CD4-positive, alpha-beta T cell treated with Interleukin-1 beta for 1 hour (primary cell): Measurements from ENCODE around the gene KCNIP3.

Experiments used
- DNase-seq, 2 donors: peaks; one replicate each; pipeline ENCODE4 v3.0.0-alpha.2; 2020 to 2022

The KCNIP3 gene

DNA sequence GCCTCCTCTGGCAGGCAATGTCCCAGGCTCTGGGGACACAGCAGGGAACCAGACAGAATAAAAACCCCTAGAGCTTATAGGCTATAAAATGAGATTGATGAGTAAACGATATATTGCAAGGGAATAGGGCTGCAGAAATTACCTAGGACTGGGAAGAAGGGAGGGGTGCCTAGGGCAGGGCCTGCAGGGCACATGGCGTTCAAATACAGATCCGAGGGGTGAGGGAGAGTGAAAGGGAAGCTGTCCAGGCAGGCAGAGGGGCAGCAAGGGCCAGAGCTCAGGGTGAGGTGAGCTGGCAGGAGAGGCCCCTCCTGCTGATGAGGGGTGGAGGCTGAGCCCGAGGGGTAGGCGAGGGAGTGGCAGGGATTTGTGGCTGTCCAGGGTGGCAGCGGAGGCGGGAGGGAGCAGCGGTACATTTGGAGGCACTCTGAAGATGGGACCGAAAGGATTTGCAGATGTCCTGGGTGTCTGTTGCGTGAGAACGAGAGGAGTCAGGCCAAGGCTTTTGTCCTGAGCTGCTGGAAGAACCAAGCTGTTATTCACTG is 33.7 kb downstream of the KCNIP3 start:
- no peak for DNase-seq

DNA sequence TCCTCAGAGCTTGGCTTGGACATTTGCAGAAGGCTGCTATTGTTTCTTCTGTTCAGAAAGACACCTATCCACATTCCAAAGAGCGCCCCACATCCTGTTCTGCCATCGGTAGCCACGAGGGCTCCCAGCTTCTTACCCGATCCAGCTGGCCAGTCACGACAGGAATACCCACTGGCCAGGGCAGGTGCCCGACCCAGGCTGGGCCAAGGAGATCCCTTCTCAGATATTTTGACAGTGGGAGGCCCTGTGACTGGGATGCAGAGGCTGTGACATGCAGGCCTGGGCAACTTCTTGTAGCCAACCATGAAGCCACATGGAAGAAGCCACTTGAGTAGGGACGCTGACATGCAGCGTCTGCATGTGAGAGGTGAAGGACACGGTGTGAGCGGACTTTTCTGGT is 34.5 kb downstream of the KCNIP3 start:
- no peak for DNase-seq

DNA sequence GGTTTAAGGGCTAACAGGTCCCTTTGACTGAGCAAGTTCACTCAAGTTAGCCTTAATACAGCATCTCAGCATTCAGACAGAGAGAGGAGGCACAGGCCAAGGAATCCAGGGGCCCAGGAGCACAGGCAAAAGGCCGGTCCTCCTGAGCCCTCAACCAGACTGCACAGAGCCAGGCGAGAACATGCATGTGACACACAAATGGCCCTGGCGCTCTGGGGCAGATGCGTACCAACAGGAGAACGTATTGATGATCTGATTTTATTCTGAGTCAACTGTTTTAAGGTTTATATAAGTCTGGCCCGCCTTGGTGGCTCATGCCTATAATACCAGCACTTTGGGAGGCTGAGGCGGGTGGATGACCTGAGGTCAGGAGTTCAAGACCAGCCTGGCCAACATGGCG is 34.9 kb downstream of the KCNIP3 start:
- no peak for DNase-seq

DNA sequence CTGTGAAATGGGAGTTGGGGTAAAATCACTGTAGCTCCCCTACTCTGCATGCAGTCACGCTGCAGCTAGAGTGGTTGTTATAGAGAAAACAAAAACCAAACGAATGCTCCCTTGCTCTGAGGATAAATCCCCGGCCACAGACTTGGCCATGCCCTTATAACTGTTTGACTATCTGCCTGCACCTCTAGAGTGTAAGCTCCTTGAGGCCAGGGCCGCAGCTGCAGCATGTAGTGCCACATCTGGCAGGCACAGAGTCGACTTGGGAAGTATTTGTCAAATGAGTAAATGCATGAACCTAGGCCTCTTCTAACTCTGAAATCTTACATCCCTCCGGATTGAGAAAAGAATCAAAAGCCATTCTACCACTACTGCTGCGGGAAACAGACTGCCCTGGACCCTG is 35.9 kb downstream of the KCNIP3 start:
- no peak for DNase-seq

DNA sequence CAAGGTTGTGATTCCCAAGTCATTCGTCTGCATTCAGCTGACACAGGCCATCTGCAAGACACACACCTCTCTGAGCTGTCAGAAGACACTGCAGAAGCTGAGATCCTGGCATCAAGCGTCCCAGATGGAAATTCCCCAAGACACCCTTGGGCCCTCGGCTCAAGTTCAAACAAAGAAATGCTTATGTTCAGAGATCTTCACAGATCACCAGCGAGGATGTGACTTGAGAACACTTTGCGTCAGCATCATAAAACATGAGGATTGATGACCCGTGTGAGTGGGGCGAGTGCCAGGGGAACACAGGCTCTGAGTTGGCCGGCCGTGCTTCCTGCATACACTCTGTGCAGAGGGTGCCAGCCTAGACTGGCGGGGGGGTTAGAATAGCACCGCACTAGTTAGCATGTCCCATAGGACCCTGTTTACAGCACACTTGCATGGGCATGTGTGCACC is 36.8 kb downstream of the KCNIP3 start:
- no peak for DNase-seq

DNA sequence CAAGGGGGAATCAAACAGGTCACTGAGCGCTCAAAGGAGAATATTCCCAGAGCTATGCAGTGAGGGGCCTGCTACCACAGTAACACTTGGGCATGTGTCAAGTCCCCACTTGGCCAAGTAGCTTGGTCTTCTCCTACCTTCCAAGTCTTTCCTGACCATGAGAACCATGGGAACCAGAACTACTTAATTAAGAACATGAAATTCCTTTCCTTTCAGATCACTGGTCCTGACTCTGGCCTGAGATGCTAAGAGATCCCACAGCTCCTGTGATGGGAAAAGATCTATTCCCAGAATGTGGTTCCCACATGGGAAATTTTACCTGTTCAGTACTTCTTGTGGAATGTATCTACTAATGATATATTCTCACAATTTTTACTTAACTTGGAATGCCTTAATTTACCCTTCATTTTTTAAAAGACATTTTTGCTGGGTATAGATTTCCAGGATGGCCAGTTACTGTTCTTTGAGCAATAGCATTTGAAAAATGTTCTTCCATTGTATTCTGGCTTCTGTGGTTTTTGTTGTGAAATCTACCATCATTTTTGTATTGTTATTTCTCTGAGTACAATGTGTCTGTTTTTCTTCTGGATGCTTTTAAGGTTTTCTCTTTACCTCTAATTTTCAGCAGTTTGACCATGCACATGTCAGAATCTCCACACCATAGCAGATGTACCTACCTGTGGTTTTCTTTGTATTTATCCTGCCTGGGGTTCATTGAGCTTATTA is 37.9 kb downstream of the KCNIP3 start:
- DNase-seq, result no peak

DNA sequence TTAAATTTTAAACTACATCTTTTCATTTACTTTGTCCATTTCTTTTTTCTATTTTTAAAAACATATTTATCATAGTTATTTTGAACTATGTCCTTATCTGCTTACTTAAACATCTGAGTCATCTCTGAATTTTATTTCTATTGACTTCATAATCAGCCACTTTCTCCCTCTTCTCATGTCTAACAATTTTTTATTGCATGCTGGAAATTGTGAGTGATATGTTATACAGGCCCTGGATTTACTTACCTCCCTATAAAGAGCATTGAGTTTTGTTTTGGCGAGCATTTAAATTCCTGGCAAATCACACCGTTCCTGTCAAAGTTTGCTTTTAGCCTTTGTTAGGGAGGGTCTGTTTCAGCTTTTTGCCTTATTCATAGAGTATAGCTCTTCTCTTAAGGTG is 39.3 kb downstream of the KCNIP3 start:
- no peak for DNase-seq

DNA sequence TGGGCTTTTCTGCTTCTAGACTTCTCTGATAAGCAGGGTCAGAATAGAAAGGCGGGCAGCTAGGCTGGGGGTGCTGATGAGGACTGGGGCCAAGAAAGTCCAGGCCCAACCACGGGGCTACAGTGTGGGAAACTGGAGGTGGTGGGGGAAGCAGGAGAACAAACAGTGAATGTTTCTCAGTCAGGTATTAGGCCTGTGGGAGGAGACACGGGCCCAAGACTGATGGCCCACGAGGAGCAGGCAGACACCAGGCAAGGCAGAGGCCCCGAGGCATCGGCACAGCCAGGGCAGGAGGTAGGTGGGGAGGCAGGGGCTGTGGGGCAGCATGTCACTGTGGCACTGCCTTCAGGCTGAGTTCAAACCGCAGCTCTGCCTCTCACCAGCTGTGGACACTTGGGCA is 40.7 kb downstream of the KCNIP3 start:
- DNase-seq, result no peak

DNA sequence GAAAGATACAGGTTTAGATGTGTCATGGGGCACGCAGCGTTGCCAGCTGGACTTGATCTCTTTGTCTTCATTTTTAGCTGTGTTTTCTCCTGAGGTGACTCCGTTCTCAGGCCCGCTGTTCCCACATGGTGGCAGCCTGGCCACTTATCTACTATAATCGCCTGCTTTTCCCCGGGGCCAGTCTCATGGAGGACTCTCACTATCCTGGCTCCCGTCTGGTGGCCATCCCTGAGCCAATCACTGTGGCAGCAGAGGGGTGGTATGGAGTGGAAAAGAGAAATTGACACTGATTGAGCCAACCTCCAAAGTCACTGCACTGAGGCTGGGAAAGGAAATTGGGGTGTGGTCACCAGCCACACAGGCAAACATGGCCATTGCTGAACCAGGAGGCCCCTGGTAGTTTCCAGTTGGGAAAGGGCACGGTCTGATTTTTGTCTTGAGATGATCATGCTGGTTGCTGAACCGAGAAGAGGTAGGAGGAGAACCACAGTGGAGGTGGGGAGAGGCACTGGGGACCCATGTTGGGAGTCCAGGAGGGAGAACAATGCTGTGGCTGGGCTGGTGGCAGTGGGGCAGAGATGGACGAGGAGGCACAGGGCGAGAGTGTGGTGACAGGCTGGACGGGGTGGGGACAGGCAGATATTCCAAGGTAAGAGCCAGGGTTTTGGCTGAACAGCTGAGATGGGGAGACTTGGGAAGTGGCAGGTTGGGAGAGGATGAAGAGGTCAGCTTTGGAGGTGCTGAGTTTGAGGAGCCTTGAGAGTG is 45.6 kb downstream of the KCNIP3 start:
- DNase-seq, result no peak

DNA sequence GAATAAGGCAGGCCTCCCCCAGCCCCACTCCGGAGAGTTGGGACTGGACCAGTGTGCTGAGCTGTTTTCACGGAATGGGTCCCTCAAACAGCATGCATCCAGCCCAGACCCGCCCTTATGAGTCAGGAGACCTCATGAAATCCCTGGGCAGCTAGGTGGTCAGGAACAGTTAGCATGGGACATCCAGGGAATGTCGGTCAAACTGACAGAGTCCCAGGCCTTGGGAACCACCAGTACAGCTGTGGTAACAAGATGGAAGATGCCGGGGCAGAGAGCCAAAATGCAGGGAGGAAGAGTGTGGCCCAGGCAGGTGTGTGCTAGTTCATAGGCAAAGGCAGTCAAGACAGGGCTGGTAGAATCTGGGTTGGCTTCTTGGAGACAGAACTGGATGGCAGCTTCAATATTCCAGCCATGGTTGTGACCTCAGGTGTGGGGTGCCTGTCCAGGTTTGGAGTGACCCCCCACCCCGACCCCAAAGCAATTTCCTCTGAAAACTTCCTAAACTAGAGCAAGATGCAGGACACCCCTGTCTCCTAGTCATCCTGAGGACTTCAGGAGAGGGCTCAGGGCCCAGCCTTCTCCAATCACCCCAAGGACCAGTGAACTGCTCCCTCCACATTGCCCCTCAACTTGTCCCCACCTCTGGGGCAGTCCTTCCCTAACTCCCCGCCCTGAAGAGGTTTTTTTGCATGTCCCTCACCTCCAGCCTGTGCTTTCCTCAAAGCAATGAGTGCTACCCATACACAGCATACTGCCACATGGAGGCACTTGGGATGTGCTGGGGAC is 46.5 kb downstream of the KCNIP3 start:
- DNase-seq, result no peak

DNA sequence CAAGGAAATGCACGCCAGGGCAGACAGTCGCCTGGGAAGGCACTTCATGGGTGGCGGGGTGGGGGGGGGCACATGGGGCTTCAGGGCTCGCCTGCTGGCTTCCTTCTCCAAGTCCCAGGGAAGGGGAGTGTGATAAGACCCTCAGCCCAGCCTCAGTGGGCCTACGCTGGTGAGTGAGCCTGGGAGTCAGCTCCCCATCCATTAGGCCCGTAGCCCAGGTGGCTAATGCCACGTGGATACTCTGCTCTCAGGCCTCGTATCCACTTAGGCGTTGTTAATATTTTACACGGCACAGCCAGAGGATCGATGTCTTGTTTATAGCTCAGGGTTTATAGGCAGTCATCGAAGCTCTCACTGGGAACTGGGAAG is 47.1 kb downstream of the KCNIP3 start:
- DNase-seq, result no peak

DNA sequence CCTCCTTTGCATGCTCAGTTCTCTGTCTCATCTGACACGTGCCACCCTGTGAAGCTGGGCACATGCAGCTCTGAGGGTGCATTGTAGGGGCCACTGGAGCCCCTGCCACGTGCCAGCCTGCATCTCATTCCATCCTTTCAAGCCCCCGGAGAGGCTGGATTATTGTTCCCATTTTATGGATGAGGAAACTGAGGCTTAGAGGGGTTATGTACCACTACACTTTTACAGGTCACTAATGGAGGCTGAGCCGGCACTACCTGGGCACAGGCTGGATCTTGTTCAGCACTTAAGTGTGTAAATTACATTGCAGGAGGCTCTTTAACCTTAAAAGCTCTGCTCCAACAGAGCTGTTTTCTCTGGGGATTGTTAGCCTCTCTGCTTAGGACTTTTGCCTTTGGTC is 47.5 kb downstream of the KCNIP3 start:
- no peak for DNase-seq

DNA sequence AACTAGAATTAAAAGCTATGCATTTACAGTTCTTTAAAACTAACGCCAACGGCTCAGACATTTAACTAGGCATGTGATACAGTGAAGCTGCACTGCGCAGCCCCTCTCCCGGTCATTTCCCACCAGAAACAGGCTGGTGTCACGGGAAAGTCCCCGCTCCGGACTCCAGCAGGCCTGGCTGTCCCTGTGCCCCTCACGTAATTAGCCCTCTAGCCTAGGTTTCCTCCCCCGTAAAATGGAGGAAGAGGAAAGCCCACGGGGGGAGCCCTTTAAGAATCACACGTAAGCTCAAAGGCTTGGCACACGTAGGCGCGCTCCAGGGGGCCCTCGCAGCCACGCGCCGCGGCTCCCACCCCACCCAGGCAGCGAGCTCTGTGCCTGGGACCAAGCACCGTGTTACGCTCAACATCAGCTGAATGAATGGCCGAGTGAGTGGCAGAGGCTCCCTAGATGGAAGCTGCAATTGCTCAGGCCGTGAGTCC is 48.0 kb downstream of the KCNIP3 start:
- no peak for DNase-seq

DNA sequence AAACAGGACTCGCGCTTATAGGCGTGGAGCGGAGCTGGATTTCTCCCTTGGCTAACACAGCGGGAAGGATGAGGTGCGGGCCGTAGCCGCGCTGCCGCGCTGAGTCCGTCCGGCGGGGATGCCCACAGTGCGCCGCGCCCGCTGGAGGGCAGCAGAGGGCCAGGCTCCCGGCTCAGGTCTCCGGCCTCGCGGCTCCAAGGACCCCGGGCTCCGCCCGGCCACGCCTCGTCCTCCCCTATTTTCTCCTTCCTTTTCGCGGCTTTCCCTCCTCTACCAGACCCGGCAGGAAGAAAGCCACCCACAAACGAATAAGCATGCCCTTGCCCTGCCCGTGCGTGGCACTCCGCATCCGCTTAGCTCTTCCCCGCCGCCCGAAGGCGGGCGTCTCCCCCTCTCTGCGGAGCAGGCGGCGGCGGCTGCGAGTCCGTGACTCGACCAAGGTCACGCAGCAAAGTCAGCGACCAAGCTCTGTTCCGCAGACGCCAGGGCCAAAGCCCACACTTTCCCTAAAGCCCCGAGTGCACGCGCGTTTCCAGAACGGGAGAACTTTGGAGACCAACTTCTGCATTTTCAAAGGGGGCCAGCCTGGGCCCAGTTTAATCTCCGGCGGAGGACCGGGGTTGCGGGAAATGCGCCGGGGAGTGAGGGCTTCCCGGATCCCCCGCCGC is 48.5 kb downstream of the KCNIP3 start:
- peak; percentile 36 to 39 for DNase-seq

DNA sequence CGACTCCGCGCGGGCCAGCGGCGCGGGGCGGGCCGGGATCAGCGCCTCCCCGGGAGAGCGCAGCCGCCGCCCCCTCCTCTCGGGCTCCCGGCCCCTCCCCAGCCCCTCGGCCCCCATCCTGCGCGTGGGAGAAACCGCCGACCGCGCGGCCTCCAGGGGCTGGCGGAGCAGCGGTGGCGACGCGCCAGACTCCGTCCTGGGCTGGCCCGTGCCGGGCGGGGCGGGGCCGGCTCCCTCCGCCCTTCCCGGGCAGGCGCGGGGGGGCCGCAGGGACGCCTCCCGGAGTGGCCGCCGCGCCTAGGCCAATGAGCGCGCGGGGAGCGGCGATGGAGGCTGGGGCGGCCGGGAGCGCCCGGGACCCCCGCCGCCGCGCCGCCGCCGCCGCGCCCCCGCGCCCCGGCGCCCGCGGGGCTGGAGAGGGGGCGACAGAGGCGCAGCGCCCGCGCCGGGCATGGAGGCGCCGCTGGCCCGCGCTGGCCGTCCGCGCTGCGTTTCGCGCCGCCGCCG is 49.1 kb downstream of the KCNIP3 start:
- no peak for DNase-seq

DNA sequence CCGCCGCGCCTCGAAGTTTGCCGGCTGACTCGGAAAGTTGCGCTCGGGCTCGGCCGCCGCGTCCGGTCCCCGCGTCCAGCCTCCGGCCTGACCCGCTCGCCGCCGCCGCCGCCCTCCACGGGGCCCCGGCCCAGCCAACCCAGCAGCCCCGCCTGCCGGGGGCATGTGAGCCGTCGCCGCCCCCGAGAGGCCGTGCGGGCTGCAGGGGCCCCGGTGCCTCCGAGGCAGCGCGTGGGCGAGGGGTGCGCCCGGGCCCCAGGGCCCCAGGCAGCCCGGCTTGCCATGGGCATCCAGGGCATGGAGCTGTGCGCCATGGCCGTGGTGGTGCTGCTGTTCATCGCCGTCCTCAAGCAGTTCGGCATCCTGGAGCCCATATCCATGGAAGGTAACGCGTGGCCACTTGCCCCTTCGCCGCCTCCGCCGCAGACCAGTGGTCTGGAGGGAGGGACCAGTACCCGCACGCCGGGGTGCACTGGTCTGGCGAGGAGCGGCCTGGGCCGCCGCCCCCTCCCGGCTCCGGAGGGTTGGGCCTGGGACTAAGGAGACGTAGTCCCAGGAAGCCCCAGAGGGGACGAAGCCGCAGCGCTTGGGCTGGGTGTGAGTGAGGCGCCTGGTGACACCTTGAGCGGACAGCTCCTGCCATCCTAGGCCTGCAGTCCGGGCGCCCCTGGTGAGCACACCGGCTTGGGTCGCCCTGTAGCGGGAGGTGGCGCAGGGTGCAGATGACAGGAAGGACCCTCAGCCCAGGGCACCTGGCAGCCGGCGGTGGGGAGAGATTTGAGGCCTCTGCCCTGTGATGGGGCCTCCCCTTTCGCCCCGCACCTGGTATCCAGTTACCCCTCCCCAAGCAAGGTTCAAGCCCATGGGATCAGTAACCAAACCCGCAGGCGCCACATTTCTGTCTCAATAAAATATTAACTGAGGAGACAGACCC is 49.9 kb downstream of the KCNIP3 start:
- no peak for DNase-seq

DNA sequence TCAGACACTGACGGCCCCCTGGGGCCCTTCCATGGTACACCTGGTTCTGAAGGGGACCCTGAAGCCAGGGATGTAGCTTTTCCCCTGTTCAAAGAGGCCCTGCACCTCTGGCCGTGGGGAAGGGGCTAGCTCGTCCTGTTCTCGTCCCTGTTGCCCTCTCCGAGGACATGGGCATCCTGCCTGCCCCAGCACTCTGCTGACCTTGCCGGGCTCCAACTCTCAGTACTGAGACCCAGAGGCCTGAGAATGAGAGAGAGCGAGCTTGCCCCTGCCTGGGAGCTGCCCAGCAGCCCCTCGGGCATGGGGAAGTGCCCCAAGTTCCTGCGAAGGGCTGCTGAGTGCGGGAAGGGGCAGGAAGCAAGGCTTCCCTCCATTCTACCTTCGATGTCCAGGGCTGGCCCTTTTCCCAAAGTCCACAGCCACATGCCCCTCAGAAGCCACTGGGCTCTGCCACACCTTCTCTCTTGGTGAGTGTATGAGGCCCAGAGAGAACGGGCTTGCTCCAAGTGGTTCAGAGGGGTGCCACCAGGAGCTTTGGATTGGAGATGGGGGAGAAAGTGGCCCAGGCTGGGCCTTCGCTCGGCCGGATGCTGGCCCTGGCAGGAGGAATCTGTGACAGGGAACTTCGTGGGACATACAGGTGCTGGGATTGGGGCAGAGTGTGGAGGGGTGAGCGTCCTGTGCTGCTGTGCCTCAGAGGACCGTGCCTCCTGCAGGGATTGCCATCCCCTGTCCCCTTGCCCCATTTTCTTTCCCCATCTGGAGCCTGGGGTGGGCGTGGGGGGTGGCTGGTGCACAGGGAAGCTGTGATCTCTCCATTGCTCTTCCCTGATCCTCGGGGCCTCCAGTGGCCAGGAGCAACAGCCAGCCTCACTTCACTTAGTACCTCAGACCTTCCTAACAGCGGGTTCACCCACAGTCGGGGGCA is 50.8 kb downstream of the KCNIP3 start:
- no peak for DNase-seq

DNA sequence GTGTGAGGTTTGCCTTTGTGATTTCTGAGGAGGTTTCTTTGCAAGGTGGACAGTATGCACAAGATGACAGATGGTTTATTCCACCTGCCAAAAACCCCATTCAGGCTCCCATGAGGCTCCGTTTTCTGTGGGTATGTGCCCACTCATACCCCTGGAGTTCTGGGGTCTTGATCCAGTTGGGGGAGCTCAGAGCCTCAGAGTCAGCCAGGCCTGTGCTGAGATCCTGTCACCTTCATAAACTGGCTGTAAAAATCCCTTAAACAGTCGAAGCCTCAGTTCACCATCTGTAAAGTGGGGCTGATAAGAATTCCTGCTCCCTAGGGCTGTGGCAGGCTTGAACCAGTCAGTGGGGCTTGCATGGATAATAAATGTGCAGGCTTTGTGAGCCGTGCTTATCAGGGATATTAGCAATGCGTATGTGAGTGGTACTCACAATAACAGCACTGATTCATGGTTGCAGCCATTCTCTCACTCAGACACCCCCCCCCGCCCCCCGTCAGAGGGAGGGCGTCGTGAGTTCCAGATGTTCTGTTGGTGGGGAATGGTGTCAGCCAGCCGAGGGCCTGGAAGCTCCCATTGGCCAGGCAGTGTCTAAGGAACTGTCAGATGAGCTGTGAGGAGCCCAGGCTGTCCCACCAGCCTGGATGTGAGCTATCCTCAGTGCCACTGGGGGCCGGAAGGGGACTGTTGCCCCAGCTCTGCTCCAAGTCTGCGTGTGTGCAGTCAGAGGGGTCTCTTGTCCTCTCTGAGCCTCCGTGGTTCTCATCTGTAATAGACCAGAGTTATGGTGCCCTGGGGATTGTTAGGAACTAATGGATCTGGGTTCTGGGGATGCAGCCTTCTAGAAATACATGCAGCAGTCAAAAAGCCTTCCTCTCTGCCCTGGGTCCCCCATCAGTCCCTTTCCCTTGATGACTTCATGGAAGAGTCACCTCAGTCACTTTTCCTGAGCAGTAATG is 51.7 kb downstream of the KCNIP3 start:
- DNase-seq, result no peak
